HG02973 (cell line): Measurements from ENCODE around the gene PDE2A.

Experiments used
- ATAC-seq: cut with Tn5 transposase; IDR thresholded peaks from one replicate; pipeline ENCODE4 v1.9.1; 2021; ENCODE audit warnings: moderate library complexity; ENCODE audit not compliant: unreplicated experiment

PDE2A gene

GRCh38 chr11:72641522-72642042, 32.6 kb downstream of the PDE2A start:
- ATAC-seq = no peak

- no peak for ATAC-seq
These were observed 34.5 kb downstream of the PDE2A start for GRCh38 chr11:72639502-72640375.

GRCh38 chr11:72637926-72638325, 36.3 kb downstream of the PDE2A start:
- no peak for ATAC-seq

GRCh38 chr11:72637198-72637597, 37.0 kb downstream of the PDE2A start:
- ATAC-seq = no peak

- no peak for ATAC-seq
These were observed 37.8 kb downstream of the PDE2A start for GRCh38 chr11:72636376-72636775.

- no peak for ATAC-seq
These were observed 38.3 kb downstream of the PDE2A start for GRCh38 chr11:72635933-72636332.

- ATAC-seq = no peak
These were observed 38.8 kb downstream of the PDE2A start for GRCh38 chr11:72635309-72635915.

- ATAC-seq = no peak
These were observed 39.6 kb downstream of the PDE2A start for GRCh38 chr11:72634472-72635095.

GRCh38 chr11:72634016-72634415, 40.2 kb downstream of the PDE2A start:
- no peak for ATAC-seq

GRCh38 chr11:72633068-72633467, 41.2 kb downstream of the PDE2A start:
- ATAC-seq = no peak

GRCh38 chr11:72631806-72632731, 42.2 kb downstream of the PDE2A start:
- no peak for ATAC-seq

GRCh38 chr11:72630104-72630852, 43.9 kb downstream of the PDE2A start:
- no peak for ATAC-seq

GRCh38 chr11:72629266-72629665, 45.0 kb downstream of the PDE2A start:
- no peak for ATAC-seq

GRCh38 chr11:72627594-72628281, 46.5 kb downstream of the PDE2A start:
- ATAC-seq = no peak

- ATAC-seq = no peak
These were observed 47.7 kb downstream of the PDE2A start for GRCh38 chr11:72626414-72626936.

- ATAC-seq = no peak
These were observed 48.4 kb downstream of the PDE2A start for GRCh38 chr11:72625691-72626413.

GRCh38 chr11:72624496-72625201, 49.6 kb downstream of the PDE2A start:
- no peak for ATAC-seq

GRCh38 chr11:72623052-72623451, 51.2 kb downstream of the PDE2A start:
- no peak for ATAC-seq
